Tibial nerve (tissue), 3 donors: ENCODE measurements around the gene TES.

Experiments
- CTCF ChIP-seq, 5 experiments: fragments of 200-600 bp in 3 of 5; fragments of 450-650 bp in 2 of 5; sonication (generic) in 3 of 5; IDR thresholded peaks; one replicate each; pipeline ENCODE4 v1.5.1; 2016 to 2019; ENCODE audit warnings: antibody characterized with exemption in 5 of 5, mild to moderate bottlenecking in 3 of 5, moderate library complexity in 2 of 5
- POLR2A ChIP-seq, 2 donors: fragments of 450-650 bp; IDR thresholded peaks; one replicate each; pipeline ENCODE4 v1.6.1; 2017; ENCODE audit warnings: antibody characterized with exemption in 2 of 2, mild to moderate bottlenecking in 2 of 2, moderate library complexity in 2 of 2

- no peak for TF ChIP-seq CTCF (IDR thresholded peaks at IDR 0.05)
- TF ChIP-seq POLR2A (IDR thresholded peaks at IDR 0.05) = no peak
These were observed 9.4 kb upstream of the TES start for GRCh38 chr7:116200963-116201362.
